HFFc6 (cell line): ENCODE data around the gene CHTF18. TPM values are rescaled to one million over a fixed set of nuclear protein-coding genes. Genes with fewer than 3 reads are reported as not detected.

Source experiments
- DNase-seq: peaks from one replicate; pipeline ENCODE4 v3.0.0-alpha.2; 2018
- H3K27ac Mint-ChIP-seq: 2 replicates; pipeline ENCODE4 v1.8.0; 2020; ENCODE audit warnings: mild to moderate bottlenecking, mixed read lengths
- H3K27me3 Mint-ChIP-seq: 2 replicates; pipeline ENCODE4 v1.8.0; 2021; ENCODE audit warnings: mild to moderate bottlenecking, moderate library complexity, mixed read lengths; ENCODE audit not compliant: insufficient read depth
- H3K36me3 Mint-ChIP-seq: 2 replicates; pipeline ENCODE4 v1.8.0; 2021; ENCODE audit warnings: low read depth, mixed read lengths
- H3K4me1 Mint-ChIP-seq: 2 replicates; pipeline ENCODE4 v1.8.0; 2020; ENCODE audit warnings: low read depth, mixed read lengths
- H3K4me3 Mint-ChIP-seq: 2 replicates; pipeline ENCODE4 v1.8.0; 2020; ENCODE audit warnings: mild to moderate bottlenecking, moderate library complexity, mixed read lengths
- H3K9me3 Mint-ChIP-seq: 2 replicates; pipeline ENCODE4 v1.8.0; 2020; ENCODE audit warnings: mild to moderate bottlenecking, mixed read lengths
- CTCF ChIP-seq: fragments of 200-600 bp; sonication (generic); IDR thresholded peaks from 2 replicates; pipeline ENCODE4 v1.5.0; 2021; ENCODE audit warnings: antibody characterized with exemption, mild to moderate bottlenecking
- total RNA-seq, 6 experiments: library from RNA; stranded (reverse); fragmentation: NEBNext Ultra II Directional; extraction: Animal tissue kit (Norgen Biotek cat#: 25700); gene quantifications; 2 replicates in 1 of 6; 3 replicates in 5 of 6; pipeline ENCODE4 v1.2.3, GENCODE V29; 2021

Gene CHTF18
- total RNA-seq, 6 experiments from 2014 or later = 15.2 to 31.7 (median 26.0) TPM

- peak overlapping the region; percentile 62 for H3K4me3 Mint-ChIP-seq
- H3K27me3 Mint-ChIP-seq = peaks cover 26% of the 10 kb centered on the region
- DNase-seq = no peak
- TF ChIP-seq CTCF = no peak
- no peak overlapping the region for H3K27ac Mint-ChIP-seq
- H3K4me1 Mint-ChIP-seq = peaks cover 7% of the 10 kb centered on the region
- 0 out of 2 replicates have a peak, but pooled peaks cover 4% of the 10 kb centered on the region for H3K36me3 Mint-ChIP-seq
- peaks cover 10% of the 10 kb centered on the region; the same call in 1 of the 2 replicates for H3K9me3 Mint-ChIP-seq
Measured at GRCh38 chr16:825341-826061, 37.1 kb downstream of the CHTF18 start.

GRCh38 chr16:827513-827912, 39.1 kb downstream of the CHTF18 start:
- Mint-ChIP-seq H3K27me3 (peaks cover 25% of the 10 kb centered on the region), H3K36me3 (0 out of 2 replicates have a peak, but pooled peaks cover 4% of the 10 kb centered on the region), H3K4me3 (no peak overlapping the region), H3K9me3 (peaks cover 10% of the 10 kb centered on the region; the same call in 1 of the 2 replicates), H3K4me1 (peaks cover 7% of the 10 kb centered on the region), H3K27ac (no peak overlapping the region)
- TF ChIP-seq CTCF = no peak
- no peak for DNase-seq

GRCh38 chr16:828891-829290, 40.5 kb downstream of the CHTF18 start:
- peaks cover 7% of the 10 kb centered on the region; the same call in 1 of the 2 replicates for H3K9me3 Mint-ChIP-seq
- H3K36me3 Mint-ChIP-seq = 0 out of 2 replicates have a peak, but pooled peaks cover 3% of the 10 kb centered on the region
- TF ChIP-seq CTCF = no peak
- H3K27ac Mint-ChIP-seq = no peak overlapping the region
- H3K27me3 Mint-ChIP-seq = peaks cover 28% of the 10 kb centered on the region
- no peak for DNase-seq
- H3K4me3 Mint-ChIP-seq = no peak overlapping the region
- H3K4me1 Mint-ChIP-seq = peaks cover 7% of the 10 kb centered on the region

- Mint-ChIP-seq H3K27me3 (peaks cover 28% of the 10 kb centered on the region), H3K36me3 (no peaks in the 10 kb centered on the region), H3K9me3 (peaks cover 12% of the 10 kb centered on the region; the same call in 1 of the 2 replicates), H3K4me3 (no peak overlapping the region), H3K27ac (no peak overlapping the region), H3K4me1 (peaks cover 7% of the 10 kb centered on the region)
- no peak for DNase-seq
- no peak for TF ChIP-seq CTCF
Measured at GRCh38 chr16:830107-830870, 41.9 kb downstream of the CHTF18 start.

- H3K4me1 Mint-ChIP-seq = peaks cover under 1% of the 10 kb centered on the region
- no peak overlapping the region for H3K4me3 Mint-ChIP-seq
- H3K27me3 Mint-ChIP-seq = peaks cover 27% of the 10 kb centered on the region
Measured at GRCh38 chr16:830871-831570, 42.6 kb downstream of the CHTF18 start.

More at GRCh38 chr16:830871-831570, 42.6 kb downstream of the CHTF18 start:
- DNase-seq = no peak
- TF ChIP-seq CTCF = no peak
- Mint-ChIP-seq H3K9me3 (peaks cover 19% of the 10 kb centered on the region), H3K27ac (no peak overlapping the region), H3K36me3 (0 out of 2 replicates have a peak, but pooled peaks cover 4% of the 10 kb centered on the region)
